NCI-H146 treated with DMSO at 0.1 percent for 48 hours (cell line): ENCODE measurements around the gene PTPRF.

ENCODE experiments used
- DNase-seq: peaks from one replicate; lab custom pipeline; 2025; ENCODE audit not compliant: unreplicated experiment; lab: John Stamatoyannopoulos, UW

PTPRF gene

DNA sequence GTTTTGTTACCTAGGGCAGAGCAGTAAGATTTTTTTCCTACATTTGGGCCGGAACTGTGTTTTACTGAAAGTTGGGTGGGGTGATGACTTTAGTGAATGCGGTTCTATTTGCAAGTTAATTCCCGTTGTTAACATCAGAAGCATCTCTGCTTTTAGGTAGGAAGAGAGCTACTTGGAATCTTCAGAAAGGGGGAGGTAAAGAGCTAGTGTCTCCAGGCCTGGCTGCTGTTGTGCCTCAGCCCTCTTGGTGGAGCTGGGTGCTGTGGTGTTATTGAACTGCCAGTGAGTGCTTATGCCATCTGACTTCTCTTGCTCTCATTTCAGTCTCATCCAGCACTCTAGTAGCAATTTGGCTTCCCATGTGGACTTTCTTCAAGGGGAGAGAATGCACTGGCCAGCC, 122.7 kb downstream of the PTPRF start:
- DNase-seq = no peak

DNA sequence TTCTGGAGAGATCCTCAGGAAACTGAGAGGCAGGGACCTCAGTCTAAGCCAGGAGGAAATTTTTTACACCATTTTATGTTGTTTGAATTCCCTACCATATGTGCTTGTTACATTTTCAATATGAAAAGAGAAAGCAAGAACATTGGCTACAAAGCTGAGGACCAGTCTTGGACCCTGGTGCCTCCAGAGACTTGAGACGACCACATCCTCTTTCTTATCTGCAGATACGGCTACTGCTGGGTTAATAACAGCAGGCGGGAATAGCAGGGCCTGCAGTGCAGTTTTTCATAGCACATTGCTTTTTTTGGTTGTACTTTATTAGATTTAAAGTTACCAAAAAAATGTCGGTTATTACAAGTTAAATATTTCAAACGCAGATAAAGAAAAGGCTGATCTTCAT, 123.2 kb downstream of the PTPRF start:
- DNase-seq = no peak

DNA sequence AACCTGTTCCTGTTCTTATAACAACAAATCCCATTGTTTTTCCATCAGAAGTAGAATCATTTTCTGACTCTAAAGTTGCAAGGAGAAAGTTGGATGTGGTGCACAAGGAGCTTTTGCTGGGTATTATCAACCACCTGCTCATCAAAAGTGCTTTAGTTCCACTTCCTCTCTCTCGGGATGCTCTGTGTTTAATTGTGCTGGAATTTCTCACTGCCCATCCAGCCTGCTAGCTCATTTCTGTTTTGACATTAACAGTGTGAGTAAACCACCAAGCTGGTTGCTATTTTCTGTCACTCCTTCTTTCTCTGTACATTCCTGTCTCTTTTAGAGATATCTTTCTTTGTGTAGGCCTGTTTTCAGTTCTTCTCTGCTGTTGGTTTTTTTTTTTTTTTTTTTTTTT, 125.3 kb downstream of the PTPRF start:
- DNase-seq = no peak

DNA sequence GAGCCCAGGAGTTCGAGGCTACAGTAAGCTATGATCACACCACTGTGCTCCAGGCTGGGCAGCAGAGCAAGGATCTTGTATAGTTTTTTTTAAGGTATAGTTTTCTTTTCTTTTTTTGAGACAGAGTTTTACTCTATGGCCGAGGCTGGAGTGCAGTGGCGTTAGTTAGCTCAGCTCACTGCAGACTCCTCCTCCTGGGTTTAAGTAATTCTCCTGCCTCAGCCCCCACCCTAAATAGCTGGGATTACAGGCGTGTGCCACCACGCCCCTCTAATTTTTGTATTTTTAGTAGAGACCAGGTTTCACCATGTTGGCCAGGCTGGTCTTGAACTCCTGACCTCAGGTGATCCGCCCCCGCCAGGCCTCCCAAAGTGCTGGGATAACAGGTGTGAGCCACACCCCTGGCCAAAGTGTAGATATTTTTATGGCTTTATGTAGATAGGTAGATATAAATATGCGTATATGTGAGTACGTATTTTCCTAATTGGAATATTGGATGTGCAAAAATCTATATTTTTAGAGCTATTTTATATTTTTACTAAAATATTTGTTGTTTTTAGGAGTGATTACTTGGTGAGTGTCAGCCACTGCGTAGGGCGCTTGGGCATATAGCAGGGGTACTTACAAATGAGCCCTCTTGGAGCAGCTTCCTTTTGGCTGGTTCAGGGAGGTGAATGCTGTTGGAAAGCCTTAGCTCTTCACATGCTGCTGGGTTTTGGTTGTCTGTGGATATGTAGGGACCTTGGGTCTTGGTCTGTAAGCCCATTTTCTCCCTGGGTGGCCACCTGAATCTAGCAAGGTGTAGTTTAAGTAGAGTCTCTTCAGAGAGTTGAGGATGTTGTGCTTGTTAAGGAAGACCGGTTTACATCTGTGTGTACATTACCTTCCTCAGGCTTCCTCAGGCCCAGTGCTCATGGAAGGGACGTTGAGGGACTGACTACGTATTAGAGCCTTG, 128.8 kb downstream of the PTPRF start:
- no peak for DNase-seq

DNA sequence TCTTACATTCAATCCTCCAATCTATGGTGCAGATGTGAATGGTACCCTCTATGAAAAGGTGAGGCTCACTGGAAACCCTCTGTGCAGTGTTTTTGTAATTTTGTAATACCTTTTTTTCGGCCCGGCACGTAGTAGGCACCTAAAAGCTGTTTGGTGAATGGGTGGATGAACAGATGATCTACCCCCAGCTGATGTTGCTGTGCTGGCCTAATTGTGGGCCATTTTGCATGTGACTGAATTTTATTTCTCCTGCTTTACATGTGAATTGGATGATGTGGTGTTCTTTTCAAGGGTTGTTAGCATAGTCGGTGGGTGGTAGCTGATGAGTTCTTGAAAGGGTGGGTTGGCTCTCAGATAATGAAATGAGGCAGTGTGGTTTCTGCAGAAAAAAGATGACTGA, 129.7 kb downstream of the PTPRF start:
- no peak for DNase-seq

DNA sequence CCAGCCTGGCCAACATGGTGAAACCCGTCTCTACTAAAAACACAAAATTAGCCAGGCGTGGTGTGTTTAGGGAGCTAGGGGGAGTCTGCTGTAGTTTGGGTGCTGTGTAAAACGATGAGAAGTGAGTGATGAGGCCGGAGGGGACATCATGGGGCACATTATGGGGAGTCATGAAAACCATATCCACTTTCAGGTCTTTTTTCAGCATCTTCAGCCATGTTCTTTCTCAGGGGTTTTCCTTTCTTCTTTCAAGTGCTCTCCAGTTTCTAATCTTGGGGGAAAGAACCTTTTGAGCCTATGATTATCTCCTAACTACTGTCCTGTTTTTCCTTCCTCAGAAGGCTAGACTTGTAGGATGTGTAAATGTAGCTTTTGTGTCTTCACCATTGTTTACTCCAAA, 133.7 kb downstream of the PTPRF start:
- no peak for DNase-seq

DNA sequence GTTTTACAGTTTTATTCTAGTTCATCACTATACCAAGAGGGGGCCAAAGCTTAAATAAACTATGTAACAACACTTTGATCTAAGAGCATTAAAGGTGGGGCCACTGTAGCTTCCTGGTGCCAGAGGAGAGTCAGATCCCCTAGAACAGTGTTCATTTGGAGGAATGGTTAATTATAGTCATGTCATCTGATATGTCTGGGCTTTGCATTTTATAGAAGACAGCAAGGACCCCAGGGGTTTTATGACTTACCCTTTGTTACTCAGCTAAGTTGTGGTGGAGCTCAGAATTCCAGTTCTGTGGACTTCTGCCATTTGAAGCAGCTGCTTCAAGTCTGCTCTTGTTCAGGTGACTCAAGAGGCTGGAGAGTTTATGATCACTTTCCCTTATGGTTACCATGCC, 135.9 kb downstream of the PTPRF start:
- no peak for DNase-seq

DNA sequence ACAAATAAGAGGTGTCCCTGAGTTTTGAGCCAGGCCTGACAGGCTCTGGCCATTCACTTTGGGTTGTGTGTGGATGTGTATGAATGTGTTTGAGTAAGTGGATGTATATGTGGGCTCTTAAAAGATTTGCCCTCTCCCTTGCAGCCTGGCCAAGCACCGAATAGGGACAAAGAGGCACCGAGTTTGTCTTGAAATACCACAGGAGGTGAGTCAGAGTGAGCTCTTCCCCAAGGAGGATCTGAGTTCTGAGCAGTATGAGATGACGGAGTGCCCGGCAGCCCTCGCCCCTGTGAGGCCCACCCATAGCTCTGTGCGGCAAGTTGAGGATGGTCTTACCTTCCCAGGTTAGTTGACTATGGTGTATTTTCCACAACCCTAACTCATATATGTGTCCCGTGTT, 138.3 kb downstream of the PTPRF start:
- DNase-seq = no peak

DNA sequence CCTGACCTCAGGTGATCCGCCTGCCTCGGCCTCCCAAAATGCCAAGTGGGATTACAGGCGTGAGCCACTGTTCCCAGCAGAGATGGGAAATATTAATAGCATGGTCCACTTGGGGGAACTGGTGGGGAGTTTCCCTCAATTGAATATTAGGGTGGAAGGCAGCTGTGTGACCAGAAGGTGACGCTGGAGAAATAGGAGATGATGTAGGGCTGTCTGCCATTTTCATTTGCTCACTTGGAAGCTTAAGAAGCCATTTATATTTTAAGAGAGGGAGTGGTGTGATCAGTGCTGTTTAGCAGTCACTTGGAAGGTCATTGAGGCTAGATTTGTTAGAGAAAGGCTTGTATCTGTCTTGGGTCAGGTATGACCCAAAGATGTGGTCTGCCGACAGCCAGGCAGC, 139.2 kb downstream of the PTPRF start:
- DNase-seq = no peak

DNA sequence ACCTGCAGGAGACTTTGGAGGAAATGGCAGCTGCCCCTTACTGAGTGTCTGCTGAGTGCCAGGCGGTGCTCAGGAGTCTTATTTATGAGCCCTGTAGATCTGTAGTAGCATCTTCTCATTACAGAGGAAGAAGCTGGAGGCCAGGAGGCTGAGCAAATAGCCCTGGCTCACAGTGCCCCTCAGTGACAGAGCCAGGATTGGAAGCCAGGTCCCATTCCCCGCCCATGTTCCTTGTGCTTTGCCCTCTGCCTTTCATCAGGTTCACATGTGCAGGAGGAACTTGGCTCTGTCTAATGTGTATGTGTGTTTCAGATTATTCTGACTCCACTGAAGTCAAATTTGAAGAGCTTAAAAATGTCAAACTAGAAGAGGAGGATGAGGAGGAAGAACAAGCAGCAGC, 140.5 kb downstream of the PTPRF start:
- no peak for DNase-seq

DNA sequence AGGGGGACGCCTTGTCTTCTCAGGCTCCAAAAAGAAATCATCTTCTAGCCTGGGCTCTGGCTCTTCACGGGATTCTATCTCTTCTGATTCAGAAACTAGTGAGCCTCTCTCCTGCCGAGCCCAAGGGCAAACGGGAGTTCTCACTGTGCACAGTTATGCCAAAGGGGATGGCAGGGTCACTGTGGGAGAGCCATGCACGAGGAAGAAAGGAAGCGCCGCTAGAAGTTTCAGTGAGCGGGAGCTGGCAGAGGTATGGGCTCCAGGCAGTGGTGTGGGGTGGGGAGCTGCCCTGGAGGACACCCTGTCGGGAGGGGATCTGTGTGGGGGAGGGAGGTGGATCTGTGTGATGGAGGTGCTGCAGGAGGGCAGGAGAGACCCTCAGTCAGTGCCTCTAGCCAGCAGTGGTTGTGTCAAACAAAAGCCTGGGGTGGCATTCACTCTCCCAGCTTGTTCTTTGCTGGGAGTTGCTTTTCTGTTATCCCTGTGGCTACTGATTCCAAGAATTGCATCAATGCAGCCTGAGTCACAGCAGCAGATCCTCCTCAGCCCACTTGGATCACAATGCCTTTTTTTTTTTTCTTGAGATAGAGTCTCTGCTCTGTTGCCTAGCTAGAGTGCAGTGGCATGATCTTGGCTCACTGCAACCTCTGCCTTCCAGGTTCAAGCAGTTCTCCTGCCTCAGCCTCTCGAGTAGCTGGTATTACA, 141.1 kb downstream of the PTPRF start:
- no peak for DNase-seq

DNA sequence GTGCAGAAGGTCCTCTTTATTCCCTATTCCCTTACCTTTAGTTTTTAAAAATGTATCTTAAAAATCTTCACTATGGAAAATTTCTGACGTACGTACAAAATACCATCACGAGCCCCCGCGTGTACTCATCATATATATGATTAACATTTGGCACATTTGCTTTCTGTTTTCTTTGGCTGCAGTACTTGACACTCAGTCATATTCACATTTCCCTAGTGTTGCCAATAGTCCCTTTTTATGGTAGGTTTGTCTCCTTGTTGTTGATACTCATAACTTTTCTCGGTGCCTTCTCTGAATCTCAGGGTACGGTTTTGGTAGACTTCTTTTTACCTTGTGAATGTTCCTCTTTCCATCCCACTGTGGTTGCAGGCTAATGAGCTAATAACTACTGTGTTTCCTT, 142.6 kb downstream of the PTPRF start:
- no peak for DNase-seq
